GM20000 (cell line): ENCODE measurements around the gene NBL1.

Source experiments
- DNase-seq: peaks from one replicate; pipeline ENCODE4 v3.0.0; 2012; ENCODE audit warnings: low spot score
- CTCF ChIP-seq: IDR thresholded peaks from 2 replicates; pipeline ENCODE4 v1.5.1; 2012; ENCODE audit warnings: mild to moderate bottlenecking, control low read depth; ENCODE audit errors: extremely low read depth, missing control alignments

NBL1 gene

GRCh38 chr1:19650416-19651140, 6.5 kb downstream of the NBL1 start:
- no peak for DNase-seq
- TF ChIP-seq CTCF, result no peak

- peak; percentile 83 for DNase-seq
- TF ChIP-seq CTCF, result peak; percentile 62
These were observed 7.1 kb downstream of the NBL1 start for GRCh38 chr1:19651141-19651737.

- no peak for TF ChIP-seq CTCF
- no peak for DNase-seq
These were observed 10.3 kb downstream of the NBL1 start for GRCh38 chr1:19654386-19654785.

- no peak for DNase-seq
- no peak for TF ChIP-seq CTCF
These were observed 11.0 kb downstream of the NBL1 start for GRCh38 chr1:19654886-19655717.

GRCh38 chr1:19655718-19656080, 11.6 kb downstream of the NBL1 start:
- no peak for DNase-seq
- no peak for TF ChIP-seq CTCF

GRCh38 chr1:19656134-19656779, 12.1 kb downstream of the NBL1 start:
- DNase-seq, result no peak
- no peak for TF ChIP-seq CTCF
